NCI-H2029 (cell line): ENCODE results near the gene GLMN.
"Not testable (repeated sequence)": the region's sequence is repeated elsewhere in the genome, so short reads cannot be mapped to it uniquely, and the experiment has no call there.

Source experiments
- DNase-seq: peaks from one replicate; lab custom pipeline; 2025; lab: John Stamatoyannopoulos, UW

Gene GLMN

GRCh38 chr1:92299477-92300150, 827 bp upstream of the GLMN start:
- DNase-seq: no peak

- no peak for DNase-seq
These were observed 594 bp downstream of the GLMN start for GRCh38 chr1:92298213-92298572.

GRCh38 chr1:92291372-92291999, 7.3 kb downstream of the GLMN start:
- DNase-seq: no peak

DNA sequence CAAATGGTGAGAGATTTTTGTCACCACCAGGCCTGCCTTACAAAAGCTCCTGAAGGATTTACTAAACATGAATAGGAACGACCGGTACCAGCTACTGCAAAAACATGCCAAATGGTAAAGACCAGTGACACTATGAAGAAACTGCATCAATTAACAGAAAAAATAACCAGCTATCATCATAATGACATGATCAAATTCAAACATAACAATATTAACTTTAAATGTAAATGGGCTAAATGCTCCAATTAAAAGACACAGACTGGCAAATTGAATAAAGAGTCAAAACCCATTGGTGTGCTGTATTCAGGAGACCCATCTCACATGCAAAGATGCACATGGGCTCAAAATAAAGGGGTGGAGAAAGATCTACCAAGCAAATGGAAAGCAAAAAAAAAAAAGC, 17.4 kb downstream of the GLMN start:
- not testable (repeated sequence) for DNase-seq

GRCh38 chr1:92279781-92280180, 19.0 kb downstream of the GLMN start:
- DNase-seq: not testable (repeated sequence)

- DNase-seq: no peak
These were observed 21.6 kb downstream of the GLMN start for GRCh38 chr1:92277105-92277723.

DNA sequence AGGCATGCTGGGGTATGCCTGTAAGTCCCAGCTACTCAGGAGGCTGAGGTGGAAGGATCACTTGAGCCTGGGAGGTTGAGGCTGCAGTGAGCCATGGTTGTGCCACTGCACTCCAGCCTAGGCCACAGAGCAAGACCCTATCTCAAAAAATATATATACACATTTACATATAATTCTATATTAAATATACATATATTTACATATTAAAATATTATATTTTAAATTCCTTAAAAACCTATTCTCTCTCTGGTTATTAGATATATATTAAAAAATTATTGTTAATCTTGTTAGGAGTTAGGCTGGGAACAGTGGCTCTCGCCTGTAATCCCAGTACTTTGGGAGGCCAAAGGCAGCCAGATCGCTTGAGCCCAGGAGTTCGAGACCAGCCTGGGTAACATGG, 22.7 kb downstream of the GLMN start:
- DNase-seq: no peak

DNA sequence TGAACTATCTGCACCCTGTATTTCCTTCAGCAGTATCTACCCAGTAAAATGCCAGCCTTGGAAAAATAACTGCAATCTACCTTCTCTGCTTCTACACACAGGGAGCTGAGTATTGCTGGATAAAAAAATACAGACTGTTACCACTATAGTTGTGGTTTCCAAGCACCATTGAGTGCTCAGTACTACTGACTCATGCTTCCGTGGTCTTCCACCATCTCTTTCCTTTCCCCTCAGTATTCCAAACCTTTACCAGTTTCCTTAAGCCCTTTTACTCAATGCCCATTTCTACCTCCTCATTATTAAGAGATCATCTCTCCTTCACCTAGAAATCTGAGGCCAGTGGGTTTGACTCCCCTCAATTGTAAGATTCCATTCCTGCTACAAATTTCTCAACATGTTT, 23.8 kb downstream of the GLMN start:
- no peak for DNase-seq

- DNase-seq: no peak
These were observed 25.7 kb downstream of the GLMN start for GRCh38 chr1:92273039-92273438.

DNA sequence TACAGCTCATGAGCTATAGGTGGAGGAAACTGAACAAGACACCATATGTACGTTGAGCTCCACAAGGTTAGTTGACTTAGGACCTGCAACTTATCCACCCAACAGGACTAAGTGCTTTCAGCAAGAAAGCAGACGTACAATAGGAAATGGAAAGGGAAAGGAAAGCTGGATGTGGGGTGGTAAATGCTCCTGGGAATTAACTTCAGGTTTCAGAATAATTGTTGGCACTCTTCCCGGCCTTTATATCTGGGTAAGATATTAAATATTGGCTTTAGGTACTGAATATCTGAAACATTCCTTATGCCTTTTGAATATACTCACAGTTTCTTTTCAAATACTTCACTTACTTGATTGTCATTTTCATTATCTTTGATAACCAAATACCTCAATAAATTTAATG, 36.3 kb downstream of the GLMN start:
- no peak for DNase-seq

- no peak for DNase-seq
These were observed 39.4 kb downstream of the GLMN start for GRCh38 chr1:92259350-92259749.

GRCh38 chr1:92254714-92255113, 44.1 kb downstream of the GLMN start:
- DNase-seq: not testable (repeated sequence)

DNA sequence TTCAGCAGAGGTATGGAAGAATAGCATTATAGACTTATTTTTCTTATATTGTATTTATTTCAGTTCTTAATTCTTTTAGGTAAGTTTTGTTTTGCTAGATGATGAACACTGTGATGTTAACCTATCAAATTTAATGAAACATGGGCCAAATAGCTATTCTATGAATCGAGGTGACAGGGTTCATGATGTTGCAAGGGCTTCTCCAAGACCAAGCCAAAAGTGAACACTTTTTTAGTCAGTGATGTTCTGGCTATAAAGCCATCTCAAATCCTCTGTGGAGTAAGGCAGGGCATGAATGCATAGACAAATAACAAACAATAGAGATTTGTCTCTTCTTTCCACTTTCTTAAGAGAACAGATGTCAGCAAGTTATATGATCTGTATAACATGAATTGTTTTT, 54.4 kb downstream of the GLMN start:
- no peak for DNase-seq

- no peak for DNase-seq
These were observed 58.8 kb downstream of the GLMN start for GRCh38 chr1:92240034-92240433.

DNA sequence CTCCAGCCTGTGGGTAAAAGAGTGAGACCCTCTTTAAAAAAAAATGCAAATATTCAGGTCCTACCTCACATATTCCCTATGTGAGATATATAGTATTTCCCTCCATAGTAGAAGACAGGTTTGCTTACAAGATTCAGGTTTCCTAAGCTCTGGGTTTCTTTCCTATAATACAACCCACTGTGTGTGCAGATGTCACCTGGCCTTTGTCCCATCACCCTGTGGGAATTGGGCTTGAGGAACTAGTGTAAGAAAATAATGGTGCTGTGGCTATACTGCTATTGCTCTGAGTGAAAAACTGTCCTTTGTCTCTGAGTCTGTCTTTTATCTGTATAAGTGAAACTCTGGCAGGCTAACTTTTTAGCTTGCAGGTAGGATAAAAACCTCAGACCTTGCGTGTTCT, 68.1 kb downstream of the GLMN start:
- no peak for DNase-seq

- no peak for DNase-seq
These were observed 70.4 kb downstream of the GLMN start for GRCh38 chr1:92228401-92228800.

GRCh38 chr1:92219028-92219427, 79.8 kb downstream of the GLMN start:
- no peak for DNase-seq

DNA sequence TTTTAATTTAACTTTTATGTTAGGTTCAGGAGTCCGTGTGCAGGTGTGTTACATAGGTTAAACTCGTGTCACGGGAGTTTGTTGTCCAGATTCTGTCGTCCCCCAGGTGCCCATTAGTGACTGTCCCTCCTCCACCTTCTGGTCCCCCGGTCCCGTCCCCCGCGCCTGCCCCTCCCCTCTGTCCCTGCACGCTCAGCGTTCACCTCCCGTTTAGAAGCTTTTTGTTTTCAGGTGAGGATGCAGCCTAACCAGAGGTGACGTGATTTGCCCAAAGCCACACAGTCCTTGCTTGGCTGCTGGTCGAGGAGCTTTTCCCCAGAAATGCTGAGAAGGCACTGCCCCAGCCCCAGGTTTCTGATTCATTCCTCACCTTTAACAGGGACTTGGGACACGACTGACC, 80.2 kb downstream of the GLMN start:
- no peak for DNase-seq

- DNase-seq: no peak
These were observed 81.1 kb downstream of the GLMN start, which contains the start of gene C1orf146 for GRCh38 chr1:92217721-92218120. TSS of gene C1orf146 (plus strand) at chr1:92217915. CDS start at chr1:92231421, 13,506 bp downstream.

DNA sequence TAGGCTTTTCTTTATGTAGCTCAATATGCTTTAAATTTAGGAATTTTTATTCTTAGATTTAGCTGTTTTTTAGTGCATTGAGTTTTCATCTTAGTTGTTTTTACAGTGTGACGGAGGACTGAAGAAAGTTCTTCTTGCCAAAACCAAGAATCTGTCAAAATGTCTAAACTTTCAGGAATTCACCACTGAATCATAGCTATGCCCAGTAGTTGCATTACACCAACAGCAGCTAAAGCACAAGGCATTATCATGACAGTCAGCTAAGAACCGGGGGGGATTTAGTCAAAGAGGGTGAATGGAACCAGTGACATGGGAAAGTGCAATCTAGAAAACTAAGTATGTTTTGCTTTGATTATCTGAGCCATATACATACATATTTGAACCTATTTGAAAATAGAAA, 87.6 kb downstream of the GLMN start:
- DNase-seq: no peak

GRCh38 chr1:92210701-92211100, 88.1 kb downstream of the GLMN start:
- no peak for DNase-seq

DNA sequence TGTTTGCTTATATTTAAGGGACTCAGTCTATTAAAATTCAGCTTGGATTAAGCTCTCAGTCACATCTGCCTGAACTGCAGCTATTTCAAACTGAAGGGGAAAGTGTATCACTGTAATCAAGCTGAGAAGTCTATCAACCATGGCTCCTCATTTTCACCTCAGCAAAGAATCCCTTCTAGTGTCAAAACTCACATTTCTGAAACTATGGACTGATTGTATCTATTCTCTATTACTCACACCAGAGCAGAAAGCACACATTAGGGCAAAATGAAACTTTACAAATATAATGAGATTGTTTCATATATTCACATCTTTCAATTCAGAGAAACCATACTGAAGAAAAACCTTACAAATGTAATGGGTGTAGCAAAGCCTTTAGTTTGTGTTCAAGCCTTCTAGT, 95.7 kb downstream of the GLMN start:
- no peak for DNase-seq

DNA sequence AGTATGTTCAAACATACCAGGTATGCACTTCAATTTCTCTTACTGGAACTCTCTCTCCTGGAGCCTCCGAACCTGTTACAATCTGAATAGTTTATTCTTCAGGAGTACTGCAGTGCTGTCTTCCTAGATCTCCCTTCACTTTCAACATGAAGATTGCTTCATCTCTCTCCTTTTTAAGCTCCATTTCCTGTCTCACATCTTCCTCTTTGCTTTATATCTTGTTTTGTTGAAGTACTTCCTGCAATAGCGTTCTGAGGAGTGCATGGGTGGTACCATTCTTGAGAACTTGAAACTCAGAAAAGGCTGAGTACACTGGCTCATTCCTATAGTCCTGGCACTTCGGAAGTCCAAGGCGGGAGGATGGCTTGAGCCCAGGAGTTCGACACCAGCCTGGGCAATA, 96.8 kb downstream of the GLMN start:
- DNase-seq: no peak
